Measurements from ENCODE around the gene SNAP23.

DNA sequence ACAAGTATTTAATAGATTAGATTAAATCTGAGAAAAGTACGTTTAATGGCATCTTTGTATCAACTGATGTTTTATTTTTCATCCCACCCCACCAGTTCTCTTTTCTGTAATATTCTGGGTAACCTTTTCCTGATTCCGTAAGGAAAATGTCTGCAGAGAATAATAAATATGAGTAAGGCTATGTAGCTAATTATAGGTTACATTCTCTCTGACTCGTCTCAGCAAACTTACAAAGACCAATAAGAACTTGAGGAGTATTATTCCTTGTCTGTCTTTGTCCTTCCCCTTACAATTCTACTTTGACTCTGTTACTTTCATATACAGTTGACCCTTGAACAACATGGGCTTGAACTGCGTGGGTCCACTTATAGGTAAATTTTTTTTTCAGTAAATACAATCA, 12.1 kb downstream of the SNAP23 start:
- TF ChIP-seq, protein P1, sequence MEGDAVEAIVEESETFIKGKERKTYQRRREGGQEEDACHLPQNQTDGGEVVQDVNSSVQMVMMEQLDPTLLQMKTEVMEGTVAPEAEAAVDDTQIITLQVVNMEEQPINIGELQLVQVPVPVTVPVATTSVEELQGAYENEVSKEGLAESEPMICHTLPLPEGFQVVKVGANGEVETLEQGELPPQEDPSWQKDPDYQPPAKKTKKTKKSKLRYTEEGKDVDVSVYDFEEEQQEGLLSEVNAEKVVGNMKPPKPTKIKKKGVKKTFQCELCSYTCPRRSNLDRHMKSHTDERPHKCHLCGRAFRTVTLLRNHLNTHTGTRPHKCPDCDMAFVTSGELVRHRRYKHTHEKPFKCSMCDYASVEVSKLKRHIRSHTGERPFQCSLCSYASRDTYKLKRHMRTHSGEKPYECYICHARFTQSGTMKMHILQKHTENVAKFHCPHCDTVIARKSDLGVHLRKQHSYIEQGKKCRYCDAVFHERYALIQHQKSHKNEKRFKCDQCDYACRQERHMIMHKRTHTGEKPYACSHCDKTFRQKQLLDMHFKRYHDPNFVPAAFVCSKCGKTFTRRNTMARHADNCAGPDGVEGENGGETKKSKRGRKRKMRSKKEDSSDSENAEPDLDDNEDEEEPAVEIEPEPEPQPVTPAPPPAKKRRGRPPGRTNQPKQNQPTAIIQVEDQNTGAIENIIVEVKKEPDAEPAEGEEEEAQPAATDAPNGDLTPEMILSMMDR (IDR thresholded peaks at IDR 0.05; ENCODE audit: control extremely low read depth in 1 of 3, insufficient read depth in 1 of 3, low read depth in 1 of 3, low read length in 3 of 3) = no peak
- TF ChIP-seq FOSL1 (IDR thresholded peaks at IDR 0.05; ENCODE audit: insufficient read depth, low read depth, low read length) = no peak
- TF ChIP-seq GABPA (IDR thresholded peaks at IDR 0.05; ENCODE audit: borderline replicate concordance, insufficient read depth, low read length) = no peak
- no peak for TF ChIP-seq POLR2AphosphoS5 (IDR thresholded peaks at IDR 0.05; ENCODE audit: low read depth, low read length)
- TF ChIP-seq EZH2 (IDR thresholded peaks at IDR 0.05; ENCODE audit: low read depth, low read length, severe bottlenecking) = no peak
- no peak for TF ChIP-seq CHD2 (IDR thresholded peaks at IDR 0.05; ENCODE audit: low read length)
- TF ChIP-seq CREB1 (IDR thresholded peaks at IDR 0.05) = no peak
- TF ChIP-seq ZNF274 (IDR thresholded peaks at IDR 0.05; ENCODE audit: borderline replicate concordance, extremely low read depth, low read length) = no peak
- no peak for TF ChIP-seq RBBP5 (IDR thresholded peaks at IDR 0.05; ENCODE audit: borderline replicate concordance, low read depth, low read length)
- no peak for TF ChIP-seq CHD1 (IDR thresholded peaks at IDR 0.05; ENCODE audit: low read depth, low read length)
- TF ChIP-seq POLR2A (IDR thresholded peaks at IDR 0.05; ENCODE audit: control extremely low read depth in 1 of 2, low read depth in 2 of 2, low read length in 2 of 2) = no peak
- no peak for TF ChIP-seq TAF1 (IDR thresholded peaks at IDR 0.05; ENCODE audit: low read depth, low read length)
- TF ChIP-seq RAD21 (IDR thresholded peaks at IDR 0.05 in 1 of 2, conservative IDR thresholded peaks at IDR 0.05 in 1 of 2; ENCODE audit: low read depth in 2 of 2, low read length in 2 of 2) = no peak

Data from H1 (cell line).